Nephron (organoid): ENCODE data around the gene LRRC73.

Experiments used
- H3K27ac Mint-ChIP-seq, 3 experiments: 2 replicates each; pipeline ENCODE4 v1.8.0; 2020; ENCODE audit warnings: mixed read lengths in 3 of 3, mild to moderate bottlenecking in 2 of 3, moderate library complexity in 1 of 3
- H3K27me3 Mint-ChIP-seq: 2 replicates; pipeline ENCODE4 v1.8.0; 2021; ENCODE audit warnings: low read depth, mild to moderate bottlenecking, moderate library complexity, mixed read lengths
- H3K36me3 Mint-ChIP-seq: 2 replicates; pipeline ENCODE4 v1.8.0; 2020; ENCODE audit warnings: low read depth, mixed read lengths
- H3K4me1 Mint-ChIP-seq: 2 replicates; pipeline ENCODE4 v1.8.0; 2020; ENCODE audit warnings: mixed read lengths
- H3K4me3 Mint-ChIP-seq, 3 experiments: 2 replicates each; pipeline ENCODE4 v1.8.0; 2020; ENCODE audit warnings: mild to moderate bottlenecking in 3 of 3, mixed read lengths in 3 of 3, moderate library complexity in 2 of 3
- H3K9me3 Mint-ChIP-seq: 2 replicates; pipeline ENCODE4 v1.8.0; 2020; ENCODE audit warnings: mixed read lengths
- CTCF ChIP-seq, 3 experiments: fragments of 200-600 bp; sonication (generic); IDR thresholded peaks; one replicate each; pipeline ENCODE4 v1.5.0; 2021; ENCODE audit warnings: antibody characterized with exemption in 3 of 3; ENCODE audit not compliant: unreplicated experiment in 3 of 3

Gene LRRC73

GRCh38 chr6:43515808-43516207 lies 5.7 kb upstream of the LRRC73 start:
- no peak for TF ChIP-seq CTCF (IDR thresholded peaks at IDR 0.05; ENCODE audit: unreplicated experiment in 3 of 3)
- Mint-ChIP-seq H3K4me3 (no peak overlapping the region), H3K36me3 (peaks cover 43% of the 10 kb centered on the region), H3K9me3 (no peaks in the 10 kb centered on the region), H3K27ac (no peak overlapping the region), H3K4me1 (peaks cover 19% of the 10 kb centered on the region), H3K27me3 (no peaks in the 10 kb centered on the region)

GRCh38 chr6:43511824-43512415 lies 1.8 kb upstream of the LRRC73 start:
- Mint-ChIP-seq H3K4me1 (peaks cover 28% of the 10 kb centered on the region), H3K27me3 (peaks cover 18% of the 10 kb centered on the region)

GRCh38 chr6:43510827-43511163 lies 649 bp upstream of the LRRC73 start:
- Mint-ChIP-seq H3K27ac (no peak overlapping the region), H3K36me3 (peaks cover 31% of the 10 kb centered on the region), H3K27me3 (peaks cover 18% of the 10 kb centered on the region), H3K4me3 (peak overlapping the region; percentile 78 to 83 (median 81)), H3K4me1 (peaks cover 27% of the 10 kb centered on the region), H3K9me3 (no peaks in the 10 kb centered on the region)
- no peak for TF ChIP-seq CTCF (IDR thresholded peaks at IDR 0.05; ENCODE audit: unreplicated experiment in 3 of 3)

More at GRCh38 chr6:43511824-43512415, 1.8 kb upstream of the LRRC73 start:
- Mint-ChIP-seq H3K9me3 (no peaks in the 10 kb centered on the region), H3K4me3 (peak overlapping the region; percentile 45 to 72 (median 68)), H3K27ac (no peak overlapping the region), H3K36me3 (peaks cover 33% of the 10 kb centered on the region)
- no peak for TF ChIP-seq CTCF (IDR thresholded peaks at IDR 0.05; ENCODE audit: unreplicated experiment in 3 of 3)

GRCh38 chr6:43509142-43509983 lies 783 bp downstream of the LRRC73 start:
- H3K27me3 Mint-ChIP-seq = peaks cover 18% of the 10 kb centered on the region
- TF ChIP-seq CTCF (IDR thresholded peaks at IDR 0.05; ENCODE audit: unreplicated experiment in 3 of 3) = no peak
- H3K27ac Mint-ChIP-seq = peak overlapping the region in 2 of 3 experiments; percentile 3 to 56
- peaks cover 16% of the 10 kb centered on the region for H3K4me1 Mint-ChIP-seq
- H3K4me3 Mint-ChIP-seq = peak overlapping the region; percentile 86 to 92 (median 87)
- peaks cover 24% of the 10 kb centered on the region for H3K36me3 Mint-ChIP-seq
- H3K9me3 Mint-ChIP-seq = no peaks in the 10 kb centered on the region

- Mint-ChIP-seq H3K27me3 (peaks cover 18% of the 10 kb centered on the region), H3K36me3 (peaks cover 26% of the 10 kb centered on the region), H3K9me3 (no peaks in the 10 kb centered on the region), H3K4me3 (peak overlapping the region; percentile 86 to 92 (median 87)), H3K4me1 (peaks cover 14% of the 10 kb centered on the region), H3K27ac (peak overlapping the region in 2 of 3 experiments; percentile 3 to 56)
- no peak for TF ChIP-seq CTCF (IDR thresholded peaks at IDR 0.05; ENCODE audit: unreplicated experiment in 3 of 3)
These were observed 1.5 kb downstream of the LRRC73 start for GRCh38 chr6:43508481-43509141.
